Keratinocyte (primary cell): ENCODE data around the gene CHL1.

Source experiments
- EZH2 ChIP-seq: IDR thresholded peaks from one replicate; pipeline ENCODE4 v1.6.1; 2012; ENCODE audit warnings: inconsistent platforms, mild to moderate bottlenecking, low read length, moderate library complexity
- TF ChIP-seq, protein P1 (sequence below), 3 experiments: IDR thresholded peaks in 1 of 3; conservative IDR thresholded peaks in 1 of 3; optimal IDR thresholded peaks in 1 of 3; 2 replicates in 2 of 3; 3 replicates in 1 of 3; pipeline versions ENCODE3 to v1.5.1; 2011; ENCODE audit warnings: low read length in 3 of 3, mild to moderate bottlenecking in 3 of 3, moderate library complexity in 2 of 3, control low read depth in 1 of 3, inconsistent platforms in 1 of 3; ENCODE audit not compliant: insufficient read depth in 2 of 3; ENCODE audit errors: extremely low read depth in 1 of 3

DNA sequence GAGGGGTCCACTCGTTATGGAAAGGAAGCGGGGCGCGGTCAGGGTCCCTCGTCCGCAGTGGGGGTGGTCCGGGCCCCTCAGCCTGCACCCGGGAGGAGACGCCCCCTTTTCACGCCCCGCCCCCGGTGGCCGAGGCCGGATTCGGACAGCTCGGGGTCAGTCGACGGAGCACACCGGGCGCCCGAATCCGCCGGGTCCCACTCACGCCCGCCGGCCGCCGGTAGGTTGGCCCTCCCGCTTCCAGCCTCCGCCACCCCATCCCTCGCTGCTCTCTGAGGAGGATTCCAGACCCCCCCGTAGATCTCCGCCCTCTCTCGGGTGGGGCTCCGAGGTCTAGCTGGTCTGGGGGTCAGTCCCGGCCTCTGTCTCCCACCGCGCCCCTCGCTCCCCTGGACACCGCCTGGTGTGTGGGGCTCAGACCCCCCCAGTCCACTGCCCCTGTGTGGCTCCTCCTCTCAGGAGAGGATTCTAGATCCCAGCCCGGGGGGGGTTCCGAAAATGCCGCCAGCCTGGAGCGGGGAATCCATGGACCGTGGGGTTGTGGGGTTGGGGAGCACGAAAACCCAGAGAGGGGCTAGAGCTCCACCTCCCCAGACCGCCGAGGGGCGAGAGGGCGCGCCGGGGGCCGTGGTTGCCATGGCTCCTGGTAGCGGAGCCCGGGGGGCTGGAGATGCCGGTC is 725 bp downstream of the CHL1 start:
- TF ChIP-seq, protein P1, sequence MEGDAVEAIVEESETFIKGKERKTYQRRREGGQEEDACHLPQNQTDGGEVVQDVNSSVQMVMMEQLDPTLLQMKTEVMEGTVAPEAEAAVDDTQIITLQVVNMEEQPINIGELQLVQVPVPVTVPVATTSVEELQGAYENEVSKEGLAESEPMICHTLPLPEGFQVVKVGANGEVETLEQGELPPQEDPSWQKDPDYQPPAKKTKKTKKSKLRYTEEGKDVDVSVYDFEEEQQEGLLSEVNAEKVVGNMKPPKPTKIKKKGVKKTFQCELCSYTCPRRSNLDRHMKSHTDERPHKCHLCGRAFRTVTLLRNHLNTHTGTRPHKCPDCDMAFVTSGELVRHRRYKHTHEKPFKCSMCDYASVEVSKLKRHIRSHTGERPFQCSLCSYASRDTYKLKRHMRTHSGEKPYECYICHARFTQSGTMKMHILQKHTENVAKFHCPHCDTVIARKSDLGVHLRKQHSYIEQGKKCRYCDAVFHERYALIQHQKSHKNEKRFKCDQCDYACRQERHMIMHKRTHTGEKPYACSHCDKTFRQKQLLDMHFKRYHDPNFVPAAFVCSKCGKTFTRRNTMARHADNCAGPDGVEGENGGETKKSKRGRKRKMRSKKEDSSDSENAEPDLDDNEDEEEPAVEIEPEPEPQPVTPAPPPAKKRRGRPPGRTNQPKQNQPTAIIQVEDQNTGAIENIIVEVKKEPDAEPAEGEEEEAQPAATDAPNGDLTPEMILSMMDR (optimal IDR thresholded peaks at IDR 0.05 in 1 of 3, IDR thresholded peaks at IDR 0.05 in 1 of 3, conservative IDR thresholded peaks at IDR 0.05 in 1 of 3; ENCODE audit: extremely low read depth in 1 of 3, insufficient read depth in 2 of 3, low read length in 3 of 3) = no peak
- no peak for TF ChIP-seq EZH2
